Neutrophil (primary cell): ENCODE data around the gene SLC24A4.
A peak's percentile ranks its signal among the peaks of the same experiment; 100 is the strongest.

ENCODE experiments used
- H3K27ac ChIP-seq: fragments of 200-600 bp; sonication (generic); 2 replicates; pipeline ENCODE4 v1.5.1; 2016; ENCODE audit warnings: mild to moderate bottlenecking, moderate library complexity
- H3K27me3 ChIP-seq: fragments of 200-600 bp; sonication (generic); 2 replicates; pipeline ENCODE4 v1.6.0; 2016; ENCODE audit warnings: mild to moderate bottlenecking
- H3K36me3 ChIP-seq: fragments of 200-600 bp; sonication (generic); 2 replicates; pipeline ENCODE4 v1.5.1; 2017
- H3K4me1 ChIP-seq, 2 experiments: fragments of 200-600 bp in 1 of 2; sonication (generic) in 1 of 2; 1 replicate in 1 of 2; 2 replicates in 1 of 2; pipeline versions ENCODE4 v1.5.1 to v1.6.1; 2013 to 2016; ENCODE audit warnings: low read depth in 1 of 2, low read length in 1 of 2, mild to moderate bottlenecking in 1 of 2, moderate library complexity in 1 of 2; ENCODE audit not compliant: control insufficient read depth in 1 of 2, insufficient read depth in 1 of 2
- H3K4me3 ChIP-seq, 2 experiments: fragments of 200-600 bp in 1 of 2; sonication (generic) in 1 of 2; 1 replicate in 1 of 2; 2 replicates in 1 of 2; pipeline ENCODE4 v1.5.1; 2013 to 2016; ENCODE audit warnings: low read depth in 1 of 2, low read length in 1 of 2, mild to moderate bottlenecking in 1 of 2, moderate library complexity in 1 of 2
- H3K9me3 ChIP-seq: fragments of 200-600 bp; sonication (generic); 2 replicates; pipeline ENCODE4 v1.5.1; 2016
- CTCF ChIP-seq: fragments of 200-600 bp; sonication (generic); IDR thresholded peaks from 2 replicates; pipeline ENCODE4 v1.5.1; 2016; ENCODE audit warnings: antibody characterized with exemption

Gene SLC24A4

GRCh38 chr14:92481386-92481785 is 158.4 kb downstream of the SLC24A4 start:
- H3K36me3 ChIP-seq = peaks cover 10% of the 10 kb centered on the region
- no peaks in the 10 kb centered on the region for H3K27me3 ChIP-seq
- no peak overlapping the region for H3K4me3 ChIP-seq
- H3K9me3 ChIP-seq = no peaks in the 10 kb centered on the region
- peaks cover 21 to 24% of the 10 kb centered on the region in 2 experiments for H3K4me1 ChIP-seq
- no peak for TF ChIP-seq CTCF
- H3K27ac ChIP-seq = peak overlapping the region; percentile 42

GRCh38 chr14:92481811-92482555 is 159.0 kb downstream of the SLC24A4 start:
- Histone ChIP-seq H3K27ac (peak overlapping the region; percentile 42), H3K27me3 (no peaks in the 10 kb centered on the region), H3K4me1 (peaks cover 23 to 26% of the 10 kb centered on the region in 2 experiments), H3K4me3 (no peak overlapping the region), H3K9me3 (no peaks in the 10 kb centered on the region), H3K36me3 (peaks cover 10% of the 10 kb centered on the region)
- TF ChIP-seq CTCF = no peak

- peaks cover 10% of the 10 kb centered on the region for H3K36me3 ChIP-seq
- peaks cover 31 to 34% of the 10 kb centered on the region in 2 experiments for H3K4me1 ChIP-seq
- no peaks in the 10 kb centered on the region for H3K27me3 ChIP-seq
- TF ChIP-seq CTCF = no peak
- H3K27ac ChIP-seq = no peak overlapping the region
- H3K9me3 ChIP-seq = no peaks in the 10 kb centered on the region
- no peak overlapping the region for H3K4me3 ChIP-seq
Measured at GRCh38 chr14:92482621-92483319, 159.8 kb downstream of the SLC24A4 start.

- TF ChIP-seq CTCF = no peak
- H3K36me3 ChIP-seq = peaks cover 10% of the 10 kb centered on the region
- no peaks in the 10 kb centered on the region for H3K27me3 ChIP-seq
- H3K4me3 ChIP-seq = no peak overlapping the region
- no peak overlapping the region for H3K27ac ChIP-seq
- no peaks in the 10 kb centered on the region for H3K9me3 ChIP-seq
- peaks cover 46 to 49% of the 10 kb centered on the region in 2 experiments for H3K4me1 ChIP-seq
Measured at GRCh38 chr14:92484132-92484823, 161.3 kb downstream of the SLC24A4 start.

- Histone ChIP-seq H3K4me3 (peak overlapping the region in 1 of 2 experiments; percentile 32), H3K27me3 (no peaks in the 10 kb centered on the region), H3K27ac (peak overlapping the region; percentile 86), H3K9me3 (no peaks in the 10 kb centered on the region), H3K36me3 (peaks cover 10% of the 10 kb centered on the region), H3K4me1 (peaks cover 61 to 64% of the 10 kb centered on the region in 2 experiments)
- no peak for TF ChIP-seq CTCF
Measured at GRCh38 chr14:92486881-92487280, 163.9 kb downstream of the SLC24A4 start.
